ENCODE measurements around the gene ENPP3.

GRCh38 chr6:131655951-131656350 lies 18.8 kb downstream of the ENPP3 start:
- no peak for TF ChIP-seq CTCF (IDR thresholded peaks at IDR 0.05)
- TF ChIP-seq POLR2A (IDR thresholded peaks at IDR 0.05) = no peak
- no peak for TF ChIP-seq EP300 (IDR thresholded peaks at IDR 0.05)
